ENCODE measurements around the gene RNFT2. TPM values are rescaled to one million over a fixed set of nuclear protein-coding genes. Genes with fewer than 3 reads are reported as not detected.

Gene RNFT2
- polyA plus RNA-seq, result 2.0 TPM
- long read RNA-seq, donor 1, result 0 reads
- long read RNA-seq, donor 2, result 0 reads
- long read RNA-seq, donor 3, result 0 reads
- long read RNA-seq, donor 4, result 0 reads
- long read RNA-seq, donor 5, result 0 reads
- long read RNA-seq, donor 6, result 0 reads
- long read RNA-seq, donor 7, result 0 reads
- long read RNA-seq, donor 8, result 0 reads
- long read RNA-seq, donor 9, result 0 reads
- long read RNA-seq, donor 10, result 0 reads
- long read RNA-seq, donor 11, result 0 reads

DNA sequence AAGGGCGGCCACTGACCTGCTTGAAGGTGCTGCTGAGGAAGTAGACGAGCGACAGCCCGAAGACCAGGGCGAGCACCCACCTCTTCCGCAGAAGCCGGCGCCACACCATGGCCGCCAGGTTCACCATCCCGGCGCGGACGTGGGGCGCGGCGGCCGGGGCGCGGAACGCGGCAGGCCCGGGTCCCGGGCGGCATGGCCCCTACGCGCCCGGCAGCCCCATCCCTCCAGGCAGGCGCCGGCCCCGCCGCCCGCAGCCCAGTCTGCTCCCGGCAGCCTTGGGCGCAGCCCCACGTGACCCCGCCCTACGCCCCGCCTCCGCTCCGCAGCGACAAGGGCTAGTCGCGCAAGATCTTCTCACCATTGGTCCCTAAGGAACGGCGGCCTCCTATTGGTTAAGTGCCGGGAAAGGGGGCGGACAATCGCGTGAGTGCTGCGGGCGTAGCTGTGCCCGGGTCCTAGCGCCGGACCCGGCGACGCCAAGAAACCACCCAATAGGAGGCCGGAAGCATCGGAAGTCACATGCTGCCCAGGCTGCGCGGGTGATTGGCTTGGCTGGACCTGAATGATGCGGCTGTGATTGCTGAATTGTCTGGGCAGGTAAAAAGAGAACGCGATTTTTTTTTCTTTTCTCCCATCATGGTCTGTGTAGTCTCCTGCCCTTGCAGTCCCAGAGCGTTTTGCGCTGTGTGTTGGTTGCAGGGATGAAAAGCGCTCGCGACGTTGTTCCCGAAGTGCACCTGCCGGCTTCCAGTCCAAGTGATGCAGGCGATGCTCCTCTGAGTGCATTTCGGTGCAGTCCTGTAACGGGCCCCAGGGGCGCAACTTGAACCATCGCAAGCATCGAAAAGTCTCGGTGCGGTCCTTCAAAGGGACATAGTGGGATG lies at the start of gene RNFT2, which contains the start of gene SPRING1:
Gene RNFT2 (plus strand): TSS at position 542 of the 884 bp plus-strand sequence. CDS start 2,183 bp downstream, outside the sequence.
Gene SPRING1 (minus strand): TSS at position 296 of the 884 bp plus-strand sequence. CDS start 169 bp downstream, at position 127.
- no CpG with 5 or more reads among the region's 80 CpGs for WGBS (ENCODE audit: insufficient coverage, low lambda C conversion rate)
- Histone ChIP-seq H3K9me3 (ENCODE audit: control insufficient read depth, low read depth, low read length) (no peaks in the 10 kb centered on the region), H3K27me3 (ENCODE audit: control insufficient read depth, insufficient read depth, low read length) (no peaks in the 10 kb centered on the region), H3K4me1 (ENCODE audit: control insufficient read depth, insufficient read depth, low read length) (peaks cover 7% of the 10 kb centered on the region), H3K36me3 (ENCODE audit: control insufficient read depth, insufficient read depth, low read length) (peaks cover 16% of the 10 kb centered on the region), H3K27ac (ENCODE audit: low read length) (peak within 1 kb of the TSS; percentile 73), H3K4me3 (ENCODE audit: low read length) (peak within 1 kb of the TSS; percentile 81)
- peak; percentile 99 to 100 for DNase-seq

DNA sequence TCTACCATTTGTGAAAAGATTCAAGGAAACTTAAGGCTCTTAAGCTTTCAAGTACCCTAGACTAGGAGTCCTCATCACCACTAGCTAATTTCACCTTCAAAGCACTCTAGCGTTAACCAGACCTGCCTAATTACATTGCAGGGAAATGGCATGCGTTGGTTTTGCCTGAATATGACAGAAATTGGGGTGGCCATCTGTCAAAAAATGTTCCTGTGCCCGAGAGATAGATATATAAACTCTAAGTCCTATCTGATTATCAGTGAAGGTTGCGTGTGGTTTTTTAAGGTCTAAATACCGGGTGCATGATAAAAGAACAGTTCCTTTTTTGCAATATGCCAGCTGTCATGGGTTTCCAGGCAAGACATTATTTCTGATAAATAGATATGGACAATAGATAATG lies 48.6 kb upstream of the RNFT2 start:
- H3K9me3 ChIP-seq (ENCODE audit: control insufficient read depth, low read depth, low read length), result no peaks in the 10 kb centered on the region
- H3K36me3 ChIP-seq (ENCODE audit: control insufficient read depth, insufficient read depth, low read length), result no peaks in the 10 kb centered on the region
- WGBS (ENCODE audit: insufficient coverage, low lambda C conversion rate), result no CpG with 5 or more reads among the region's 5 CpGs

GRCh38 chr12:116689979-116690744 lies 48.0 kb upstream of the RNFT2 start:
- WGBS (ENCODE audit: insufficient coverage, low lambda C conversion rate), result no CpG with 5 or more reads among the region's 8 CpGs
- H3K27ac ChIP-seq (ENCODE audit: low read length), result no peak overlapping the region
- no peaks in the 10 kb centered on the region for H3K9me3 ChIP-seq (ENCODE audit: control insufficient read depth, low read depth, low read length)
- no peaks in the 10 kb centered on the region for H3K36me3 ChIP-seq (ENCODE audit: control insufficient read depth, insufficient read depth, low read length)
- DNase-seq, result no peak
- H3K4me3 ChIP-seq (ENCODE audit: low read length), result no peak overlapping the region
- H3K27me3 ChIP-seq (ENCODE audit: control insufficient read depth, insufficient read depth, low read length), result peaks cover 20% of the 10 kb centered on the region
- H3K4me1 ChIP-seq (ENCODE audit: control insufficient read depth, insufficient read depth, low read length), result peaks cover 12% of the 10 kb centered on the region

More for the DNA sequence above, 48.6 kb upstream of the RNFT2 start:
- Histone ChIP-seq H3K4me1 (ENCODE audit: control insufficient read depth, insufficient read depth, low read length) (peaks cover 12% of the 10 kb centered on the region), H3K27me3 (ENCODE audit: control insufficient read depth, insufficient read depth, low read length) (peaks cover 14% of the 10 kb centered on the region), H3K27ac (ENCODE audit: low read length) (no peak overlapping the region), H3K4me3 (ENCODE audit: low read length) (no peak overlapping the region)
- DNase-seq, result no peak

DNA sequence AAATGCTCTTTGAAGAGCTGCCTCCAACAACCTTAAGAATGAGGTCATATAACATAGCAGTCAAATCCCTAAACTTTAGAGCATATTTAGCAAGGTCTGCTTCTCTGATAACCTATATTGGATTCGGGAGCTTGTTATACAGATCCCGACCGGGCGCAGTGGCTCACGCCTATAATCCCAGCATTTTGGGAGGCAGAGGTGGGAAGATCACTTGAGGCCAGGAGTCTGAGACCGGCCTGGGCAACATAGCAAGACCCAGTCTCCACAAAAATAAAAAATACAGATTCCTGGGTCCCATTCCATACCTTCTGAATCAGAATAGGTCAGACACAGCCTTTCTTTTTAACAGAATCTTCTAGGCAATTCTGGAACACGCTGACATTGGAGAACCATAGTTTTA lies 46.9 kb upstream of the RNFT2 start:
- no CpG with 5 or more reads among the region's 7 CpGs for WGBS (ENCODE audit: insufficient coverage, low lambda C conversion rate)
- Histone ChIP-seq H3K4me3 (ENCODE audit: low read length) (no peak overlapping the region), H3K27ac (ENCODE audit: low read length) (no peak overlapping the region), H3K27me3 (ENCODE audit: control insufficient read depth, insufficient read depth, low read length) (peaks cover 23% of the 10 kb centered on the region), H3K4me1 (ENCODE audit: control insufficient read depth, insufficient read depth, low read length) (peaks cover 12% of the 10 kb centered on the region), H3K9me3 (ENCODE audit: control insufficient read depth, low read depth, low read length) (no peaks in the 10 kb centered on the region), H3K36me3 (ENCODE audit: control insufficient read depth, insufficient read depth, low read length) (no peaks in the 10 kb centered on the region)
- DNase-seq, result no peak

- Histone ChIP-seq H3K27ac (ENCODE audit: low read length) (no peak overlapping the region), H3K4me3 (ENCODE audit: low read length) (no peak overlapping the region), H3K36me3 (ENCODE audit: control insufficient read depth, insufficient read depth, low read length) (no peaks in the 10 kb centered on the region), H3K4me1 (ENCODE audit: control insufficient read depth, insufficient read depth, low read length) (peaks cover 12% of the 10 kb centered on the region), H3K9me3 (ENCODE audit: control insufficient read depth, low read depth, low read length) (no peaks in the 10 kb centered on the region), H3K27me3 (ENCODE audit: control insufficient read depth, insufficient read depth, low read length) (peaks cover 24% of the 10 kb centered on the region)
- WGBS (ENCODE audit: insufficient coverage, low lambda C conversion rate), result 75% methylated on average over 1 of the region's 4 CpGs
- no peak for DNase-seq
These were observed 46.5 kb upstream of the RNFT2 start for GRCh38 chr12:116691636-116692035.

GRCh38 chr12:116692605-116693004 lies 45.5 kb upstream of the RNFT2 start:
- Histone ChIP-seq H3K36me3 (ENCODE audit: control insufficient read depth, insufficient read depth, low read length) (no peaks in the 10 kb centered on the region), H3K27me3 (ENCODE audit: control insufficient read depth, insufficient read depth, low read length) (peaks cover 28% of the 10 kb centered on the region), H3K27ac (ENCODE audit: low read length) (no peak overlapping the region), H3K4me1 (ENCODE audit: control insufficient read depth, insufficient read depth, low read length) (peaks cover 16% of the 10 kb centered on the region), H3K4me3 (ENCODE audit: low read length) (no peak overlapping the region), H3K9me3 (ENCODE audit: control insufficient read depth, low read depth, low read length) (no peaks in the 10 kb centered on the region)
- no peak for DNase-seq
- WGBS (ENCODE audit: insufficient coverage, low lambda C conversion rate), result 85% methylated on average over 2 of the region's 3 CpGs

- H3K4me3 ChIP-seq (ENCODE audit: low read length), result no peak overlapping the region
- no peak overlapping the region for H3K27ac ChIP-seq (ENCODE audit: low read length)
- no CpG with 5 or more reads among the region's 34 CpGs for WGBS (ENCODE audit: insufficient coverage, low lambda C conversion rate)
- peaks cover 31% of the 10 kb centered on the region for H3K27me3 ChIP-seq (ENCODE audit: control insufficient read depth, insufficient read depth, low read length)
- peak; percentile 63 to 82 for DNase-seq
- no peaks in the 10 kb centered on the region for H3K9me3 ChIP-seq (ENCODE audit: control insufficient read depth, low read depth, low read length)
- H3K36me3 ChIP-seq (ENCODE audit: control insufficient read depth, insufficient read depth, low read length), result no peaks in the 10 kb centered on the region
- H3K4me1 ChIP-seq (ENCODE audit: control insufficient read depth, insufficient read depth, low read length), result peaks cover 23% of the 10 kb centered on the region
These were observed 44.6 kb upstream of the RNFT2 start for GRCh38 chr12:116693286-116694227.

DNA sequence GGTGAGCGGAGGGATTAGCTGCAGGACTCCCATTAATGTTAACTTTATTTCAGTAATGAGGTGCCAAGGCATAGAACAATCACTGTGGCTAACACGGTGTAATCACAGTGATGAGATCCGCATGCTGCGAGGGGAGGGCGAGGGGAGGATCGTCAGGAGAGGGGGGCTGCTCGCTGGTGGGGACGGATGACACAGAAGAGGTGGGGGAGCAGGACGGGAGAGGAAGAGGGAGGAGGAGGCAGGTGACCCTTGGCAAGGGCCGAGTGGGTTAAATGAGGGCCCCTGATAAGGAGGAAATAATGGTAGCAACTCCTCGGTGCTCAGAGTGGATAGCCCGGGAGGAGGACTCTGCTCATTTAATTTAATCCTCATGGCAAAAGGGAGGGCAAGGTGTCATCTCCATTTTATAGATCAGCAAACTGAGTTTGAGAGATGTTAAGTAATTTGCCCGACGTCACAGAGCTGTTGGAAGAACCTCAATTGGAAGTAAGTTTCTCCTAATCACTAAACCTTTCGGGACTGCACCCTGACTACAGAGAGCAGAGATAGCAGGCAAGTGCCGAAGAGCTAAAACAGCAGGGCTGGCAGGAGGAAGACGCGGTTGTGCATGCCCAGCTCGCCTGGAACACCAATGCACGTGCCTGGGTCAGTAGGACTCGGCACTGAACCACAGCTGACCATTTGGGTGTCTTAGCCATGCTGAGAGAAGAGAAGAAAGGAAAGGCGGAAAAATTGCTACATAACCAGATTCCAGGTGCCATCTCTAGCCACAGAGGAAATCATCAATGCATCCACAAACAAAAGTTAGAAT lies 43.3 kb upstream of the RNFT2 start:
- no peaks in the 10 kb centered on the region for H3K36me3 ChIP-seq (ENCODE audit: control insufficient read depth, insufficient read depth, low read length)
- WGBS (ENCODE audit: insufficient coverage, low lambda C conversion rate), result no CpG with 5 or more reads among the region's 22 CpGs
- no peak overlapping the region for H3K4me3 ChIP-seq (ENCODE audit: low read length)
- peaks cover 31% of the 10 kb centered on the region for H3K27me3 ChIP-seq (ENCODE audit: control insufficient read depth, insufficient read depth, low read length)
- DNase-seq, result no peak
- no peaks in the 10 kb centered on the region for H3K9me3 ChIP-seq (ENCODE audit: control insufficient read depth, low read depth, low read length)
- H3K27ac ChIP-seq (ENCODE audit: low read length), result no peak overlapping the region
- peaks cover 25% of the 10 kb centered on the region for H3K4me1 ChIP-seq (ENCODE audit: control insufficient read depth, insufficient read depth, low read length)

- Histone ChIP-seq H3K27ac (ENCODE audit: low read length) (no peak overlapping the region), H3K36me3 (ENCODE audit: control insufficient read depth, insufficient read depth, low read length) (no peaks in the 10 kb centered on the region), H3K4me1 (ENCODE audit: control insufficient read depth, insufficient read depth, low read length) (peaks cover 25% of the 10 kb centered on the region), H3K9me3 (ENCODE audit: control insufficient read depth, low read depth, low read length) (no peaks in the 10 kb centered on the region), H3K27me3 (ENCODE audit: control insufficient read depth, insufficient read depth, low read length) (peaks cover 28% of the 10 kb centered on the region), H3K4me3 (ENCODE audit: low read length) (no peak overlapping the region)
- no CpG with 5 or more reads among the region's 3 CpGs for WGBS (ENCODE audit: insufficient coverage, low lambda C conversion rate)
- no peak for DNase-seq
These were observed 42.7 kb upstream of the RNFT2 start for GRCh38 chr12:116695464-116695725.
